GM12878 (cell line): ENCODE results near the gene TRMU. TPM values are rescaled to one million over a fixed set of nuclear protein-coding genes. Genes with fewer than 3 reads are reported as not detected.

ENCODE experiments used
- ATAC-seq: fragments of 200-7000 bp; cut with Tn5 transposase; 3 replicates; pipeline ENCODE4 v1.9.1; 2020; ENCODE audit warnings: mild to moderate bottlenecking, moderate library complexity
- BruUV-seq: library from RNA; stranded (reverse); fragments of 400-500 nt; replicated peaks from 2 replicates; lab custom pipeline; 2021; lab: Mats Ljungman, UMichigan
- CTCF ChIA-PET: fragments of 300-600 bp; sonication (Branson Sonifier 250); formaldehyde crosslinking; extraction: SDS; loops from one replicate; lab custom pipeline; 2021; ENCODE audit warnings: inconsistent platforms; lab: Yijun Ruan, JAX
- POLR2A ChIA-PET: fragments of 350-600 bp; formaldehyde crosslinking; extraction: SDS; loops from one replicate; lab custom pipeline; 2021; ENCODE audit warnings: inconsistent platforms; lab: Charles Lee
- RAD21 ChIA-PET: fragments of 300-600 bp; sonication (Branson Sonifier 250); formaldehyde crosslinking; loops from one replicate; lab custom pipeline; 2023; ENCODE audit warnings: antibody characterized with exemption; ENCODE audit not compliant: unreplicated experiment; lab: Charles Lee
- SMC1A ChIA-PET: fragments of 300-600 bp; sonication (Branson Sonifier 250); formaldehyde crosslinking; loops from one replicate; lab custom pipeline; 2023; ENCODE audit not compliant: unreplicated experiment, uncharacterized antibody; lab: Charles Lee
- DNase-seq: peaks from one replicate; pipeline ENCODE4 v3.0.0-alpha.2; 2011; ENCODE audit warnings: low read depth, low spot score
- FAIRE-seq: peaks from 3 replicates; lab custom pipeline; 2011; peaks lifted over from hg19 to GRCh38; lab: Jason Lieb, UNC
- H2AFZ ChIP-seq: 2 replicates; pipeline ENCODE4 v1.6.0; 2011; ENCODE audit warnings: low read depth, low read length, control low read depth; ENCODE audit not compliant: control insufficient read depth
- H3K27ac ChIP-seq: 2 replicates; pipeline ENCODE4 v1.5.1; 2011; ENCODE audit warnings: control low read depth; ENCODE audit not compliant: control insufficient read depth, insufficient read depth
- H3K27me3 ChIP-seq, 2 experiments: replicated peaks in 1 of 2; 2 replicates each; pipeline versions ENCODE4 v1.6.0 to v1.6.1; 2011; ENCODE audit warnings: low read length in 1 of 2; ENCODE audit not compliant: control insufficient read depth in 2 of 2, insufficient read depth in 2 of 2
- H3K36me3 ChIP-seq, 2 experiments: 2 replicates each; pipeline ENCODE4 v1.5.1; 2011; ENCODE audit warnings: low read length in 1 of 2; ENCODE audit not compliant: control insufficient read depth in 2 of 2, insufficient read depth in 2 of 2
- H3K4me1 ChIP-seq: 2 replicates; pipeline ENCODE4 v1.6.1; 2011; ENCODE audit warnings: mild to moderate bottlenecking, low read length, moderate library complexity, mixed read lengths; ENCODE audit not compliant: control insufficient read depth, insufficient read depth
- H3K4me2 ChIP-seq: 2 replicates; pipeline ENCODE4 v1.6.0; 2011; ENCODE audit warnings: control low read depth; ENCODE audit not compliant: control insufficient read depth, insufficient read depth
- H3K4me3 ChIP-seq: fragments of 200-600 bp; sonication (generic); 2 replicates; pipeline ENCODE4 v1.5.1; 2016
- H3K79me2 ChIP-seq: 2 replicates; pipeline ENCODE4 v1.6.0; 2011; ENCODE audit warnings: low read length; ENCODE audit not compliant: control insufficient read depth, insufficient read depth
- H3K9ac ChIP-seq: 2 replicates; pipeline ENCODE4 v1.8.0; 2011; ENCODE audit warnings: low read length, control low read depth, mixed read lengths; ENCODE audit not compliant: control insufficient read depth, insufficient read depth
- H3K9me3 ChIP-seq: replicated peaks from 3 replicates; pipeline ENCODE4 v1.5.1; 2011; ENCODE audit warnings: mild to moderate bottlenecking, low read length; ENCODE audit not compliant: control insufficient read depth, insufficient read depth
- H4K20me1 ChIP-seq: 2 replicates; pipeline ENCODE4 v1.6.0; 2011; ENCODE audit not compliant: control insufficient read depth, insufficient read depth
- BCLAF1 ChIP-seq: fragments of 450-650 bp; IDR thresholded peaks from 2 replicates; pipeline ENCODE4 v1.6.1; 2017; ENCODE audit warnings: antibody characterized with exemption, mild to moderate bottlenecking, moderate library complexity
- GATAD2B ChIP-seq: fragments of 450-650 bp; conservative IDR thresholded peaks from 2 replicates; pipeline ENCODE4 v1.6.1; 2017; ENCODE audit warnings: low read depth, mild to moderate bottlenecking, moderate library complexity
- MAX ChIP-seq: IDR thresholded peaks from 2 replicates; pipeline ENCODE4 v1.6.1; 2012; ENCODE audit warnings: low read depth, low read length, improper control_type of control experiment
- MYB ChIP-seq: fragments of 150-350 bp; IDR thresholded peaks from 2 replicates; pipeline ENCODE4 v1.6.1; 2014; ENCODE audit warnings: mild to moderate bottlenecking, low read depth, low read length, borderline replicate concordance
- NBN ChIP-seq: fragments of 450-650 bp; IDR thresholded peaks from 2 replicates; pipeline ENCODE4 v1.6.1; 2016
- TCF12 ChIP-seq: IDR thresholded peaks from 2 replicates; pipeline ENCODE4 v1.6.1; 2011; ENCODE audit warnings: low read depth, mild to moderate bottlenecking, low read length
- ZNF217 ChIP-seq: fragments of 450-650 bp; IDR thresholded peaks from 2 replicates; pipeline ENCODE4 v1.6.1; 2017; ENCODE audit warnings: antibody characterized with exemption, mild to moderate bottlenecking
- ZNF24 ChIP-seq: fragments of 450-650 bp; IDR thresholded peaks from 2 replicates; pipeline ENCODE4 v1.6.1; 2017; ENCODE audit warnings: antibody characterized with exemption, mild to moderate bottlenecking
- ZNF274 ChIP-seq: IDR thresholded peaks from one replicate; pipeline ENCODE4 v1.8.0; 2011; ENCODE audit not compliant: insufficient read length, insufficient read depth
- WGBS: methylation state at CpG from one replicate; pipeline ENCODE4 v1.1.6; 2016; ENCODE audit warnings: low lambda C conversion rate; ENCODE audit not compliant: insufficient replicate concordance, insufficient coverage; ENCODE audit errors: missing lambda C conversion rate; 5-methylcytosine and 5-hydroxymethylcytosine counted together
- in situ Hi-C: fragments of 300-500 bp; cut with MboI; formaldehyde crosslinking; loops from 9 replicates; pipeline ENCODE4 v1.14.3; 2018; ENCODE audit warnings: mixed read lengths
- intact Hi-C: fragments of 100-400 bp; cut with micrococcal nuclease; formaldehyde crosslinking; loops from one replicate; pipeline ENCODE4 v1.14.2; 2022; ENCODE audit not compliant: unreplicated experiment
- polyA plus RNA-seq, 11 experiments: library from polyadenylated mRNA; depleted of rRNA in 4 of 11; unstranded in 6 of 11; stranded (reverse) in 5 of 11; fragments of >200 nt; fragmentation: Nextera tagmentation in 4 of 11; fragmentation: Illumina TruSeq in 1 of 11; extraction: Ambion mirVana in 4 of 11; extraction: Trizol in 1 of 11; gene quantifications; 1 replicate in 1 of 11; 2 replicates in 10 of 11; pipeline versions ENCODE4 v1.2.1 to v1.2.3, GENCODE V29; 2011 to 2016; ENCODE audit warnings: inconsistent platforms in 2 of 11, missing spikeins in 2 of 11, low read depth in 1 of 11
- total RNA-seq, 4 experiments: library from RNA; depleted of rRNA in 3 of 4; stranded (reverse); fragments of >200 nt in 3 of 4; fragmentation: Illumina TruSeq in 1 of 4; extraction: Trizol in 1 of 4; gene quantifications; 2 replicates each; pipeline versions ENCODE4 v1.2.1 to v1.2.3, GENCODE V29; 2013 to 2021
- TF ChIP-seq, protein P1 (sequence below): IDR thresholded peaks from 2 replicates; pipeline ENCODE4 v1.6.1; 2012; ENCODE audit warnings: mild to moderate bottlenecking, low read depth, low read length

TRMU gene
- total and polyA plus RNA-seq, 10 of the 15 experiments (the other 5 are each of a cell fraction or from before 2014, with no cell fraction given) = 3.5 to 57.0 (median 44.0) TPM

GRCh38 chr22:46337870-46338269, 2.4 kb downstream of the TRMU start:
- no peaks in the 10 kb centered on the region for H3K9me3 ChIP-seq
- BruUV-seq = no TSS peak
- WGBS = 93% methylated on average over 9 of the region's 9 CpGs
- peaks cover 8 to 33% of the 10 kb centered on the region in 2 experiments for H3K36me3 ChIP-seq
- ChIA-PET POLR2A (no interaction called here), RAD21 (no interaction called here), SMC1A (interaction anchor here (1.3 kb wide), 1 partner anchor 9 kb away, joined by 4 read pairs; no protein-coding TSS in a partner anchor), CTCF (no interaction called here)
- DNase-seq (no peak), FAIRE-seq (no peak), ATAC-seq (no peak)
- no peaks in the 10 kb centered on the region for H3K27me3 ChIP-seq
- H2AFZ ChIP-seq = no peak overlapping the region
- H3K4me1 ChIP-seq = peaks cover 7% of the 10 kb centered on the region; the same call in 1 of the 2 replicates
- no peaks in the 10 kb centered on the region for H4K20me1 ChIP-seq
- H3K79me2 ChIP-seq = peaks cover 31% of the 10 kb centered on the region
- in situ Hi-C loops (no loop called here), intact Hi-C loops (no loop called here)
- no peak for TF ChIP-seq ZNF24
- TF ChIP-seq, protein P1, sequence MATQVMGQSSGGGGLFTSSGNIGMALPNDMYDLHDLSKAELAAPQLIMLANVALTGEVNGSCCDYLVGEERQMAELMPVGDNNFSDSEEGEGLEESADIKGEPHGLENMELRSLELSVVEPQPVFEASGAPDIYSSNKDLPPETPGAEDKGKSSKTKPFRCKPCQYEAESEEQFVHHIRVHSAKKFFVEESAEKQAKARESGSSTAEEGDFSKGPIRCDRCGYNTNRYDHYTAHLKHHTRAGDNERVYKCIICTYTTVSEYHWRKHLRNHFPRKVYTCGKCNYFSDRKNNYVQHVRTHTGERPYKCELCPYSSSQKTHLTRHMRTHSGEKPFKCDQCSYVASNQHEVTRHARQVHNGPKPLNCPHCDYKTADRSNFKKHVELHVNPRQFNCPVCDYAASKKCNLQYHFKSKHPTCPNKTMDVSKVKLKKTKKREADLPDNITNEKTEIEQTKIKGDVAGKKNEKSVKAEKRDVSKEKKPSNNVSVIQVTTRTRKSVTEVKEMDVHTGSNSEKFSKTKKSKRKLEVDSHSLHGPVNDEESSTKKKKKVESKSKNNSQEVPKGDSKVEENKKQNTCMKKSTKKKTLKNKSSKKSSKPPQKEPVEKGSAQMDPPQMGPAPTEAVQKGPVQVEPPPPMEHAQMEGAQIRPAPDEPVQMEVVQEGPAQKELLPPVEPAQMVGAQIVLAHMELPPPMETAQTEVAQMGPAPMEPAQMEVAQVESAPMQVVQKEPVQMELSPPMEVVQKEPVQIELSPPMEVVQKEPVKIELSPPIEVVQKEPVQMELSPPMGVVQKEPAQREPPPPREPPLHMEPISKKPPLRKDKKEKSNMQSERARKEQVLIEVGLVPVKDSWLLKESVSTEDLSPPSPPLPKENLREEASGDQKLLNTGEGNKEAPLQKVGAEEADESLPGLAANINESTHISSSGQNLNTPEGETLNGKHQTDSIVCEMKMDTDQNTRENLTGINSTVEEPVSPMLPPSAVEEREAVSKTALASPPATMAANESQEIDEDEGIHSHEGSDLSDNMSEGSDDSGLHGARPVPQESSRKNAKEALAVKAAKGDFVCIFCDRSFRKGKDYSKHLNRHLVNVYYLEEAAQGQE = peak; percentile 60; the same call in 1 of the 2 replicates
- H3K9ac ChIP-seq = no peak overlapping the region
- H3K4me2 ChIP-seq = peak overlapping the region; percentile 7; the same call in 1 of the 2 replicates
- no peak overlapping the region for H3K27ac ChIP-seq
- H3K4me3 ChIP-seq = no peak overlapping the region

DNA sequence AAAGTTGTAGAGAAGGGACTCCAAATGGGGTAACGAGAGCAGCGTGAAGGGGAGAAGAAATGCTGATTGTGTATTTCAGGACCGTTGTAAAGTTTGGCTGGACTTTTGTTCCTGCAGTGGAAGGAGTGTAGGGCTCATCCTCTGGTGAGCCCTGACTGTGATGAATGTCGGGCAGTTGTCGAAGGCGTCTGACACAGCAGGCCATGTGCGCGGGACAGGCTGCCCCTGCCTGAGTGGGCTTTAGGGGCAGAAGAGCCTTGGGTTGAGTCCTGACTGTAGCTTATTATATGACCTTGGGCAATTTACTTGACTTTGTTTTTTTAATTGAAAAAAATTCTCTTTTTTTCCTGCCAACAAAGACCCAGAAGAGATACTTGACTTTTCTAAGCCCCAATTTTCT, 3.1 kb downstream of the TRMU start:
- peaks cover 8 to 35% of the 10 kb centered on the region in 2 experiments for H3K36me3 ChIP-seq
- TSS peak; percentile 40 for BruUV-seq
- ATAC-seq (no peak), FAIRE-seq (no peak), DNase-seq (no peak)
- intact Hi-C loops (no loop called here), in situ Hi-C loops (no loop called here)
- no peak overlapping the region for H3K9ac ChIP-seq
- no peak for TF ChIP-seq BCLAF1
- TF ChIP-seq ZNF217 = no peak
- no peak for TF ChIP-seq NBN
- no peak for TF ChIP-seq MAX
- TF ChIP-seq MYB = no peak
- no peak for TF ChIP-seq GATAD2B
- TF ChIP-seq TCF12 = no peak
- TF ChIP-seq ZNF274 = no peak
- no peak overlapping the region for H3K4me3 ChIP-seq
- no peaks in the 10 kb centered on the region for H4K20me1 ChIP-seq
- no peaks in the 10 kb centered on the region for H3K9me3 ChIP-seq
- no peak overlapping the region for H2AFZ ChIP-seq
- ChIA-PET CTCF (no interaction called here), POLR2A (no interaction called here), SMC1A (interaction anchor here (1.0 kb wide), 1 partner anchor 11 kb away, joined by 3 read pairs; no protein-coding TSS in a partner anchor), RAD21 (no interaction called here)
- WGBS = 99% methylated on average over 8 of the region's 8 CpGs
- H3K27me3 ChIP-seq = no peaks in the 10 kb centered on the region
- peaks cover 7% of the 10 kb centered on the region; the same call in 1 of the 2 replicates for H3K4me1 ChIP-seq
- H3K27ac ChIP-seq = no peak overlapping the region
- H3K4me2 ChIP-seq = no peak overlapping the region
- H3K79me2 ChIP-seq = peaks cover 31% of the 10 kb centered on the region
